Hepatocyte (in vitro differentiated cells): ENCODE data around the gene STAP2.

Source experiments
- EZH2 ChIP-seq: fragments of 200-600 bp; sonication (generic); IDR thresholded peaks from 2 replicates; pipeline ENCODE4 v1.6.1; 2016; ENCODE audit warnings: antibody characterized with exemption, mild to moderate bottlenecking, borderline replicate concordance
- EZH2phosphoT487 ChIP-seq: fragments of 200-600 bp; sonication (generic); IDR thresholded peaks from one replicate; pipeline ENCODE4 v1.6.1; 2018; ENCODE audit warnings: antibody characterized with exemption, mild to moderate bottlenecking, low read depth, moderate library complexity; ENCODE audit not compliant: unreplicated experiment, severe bottlenecking
- TF ChIP-seq, protein P1 (sequence below): fragments of 200-600 bp; sonication (generic); IDR thresholded peaks from 2 replicates; pipeline ENCODE4 v1.5.1; 2016; ENCODE audit warnings: antibody characterized with exemption, mild to moderate bottlenecking; ENCODE audit not compliant: poor library complexity

DNA sequence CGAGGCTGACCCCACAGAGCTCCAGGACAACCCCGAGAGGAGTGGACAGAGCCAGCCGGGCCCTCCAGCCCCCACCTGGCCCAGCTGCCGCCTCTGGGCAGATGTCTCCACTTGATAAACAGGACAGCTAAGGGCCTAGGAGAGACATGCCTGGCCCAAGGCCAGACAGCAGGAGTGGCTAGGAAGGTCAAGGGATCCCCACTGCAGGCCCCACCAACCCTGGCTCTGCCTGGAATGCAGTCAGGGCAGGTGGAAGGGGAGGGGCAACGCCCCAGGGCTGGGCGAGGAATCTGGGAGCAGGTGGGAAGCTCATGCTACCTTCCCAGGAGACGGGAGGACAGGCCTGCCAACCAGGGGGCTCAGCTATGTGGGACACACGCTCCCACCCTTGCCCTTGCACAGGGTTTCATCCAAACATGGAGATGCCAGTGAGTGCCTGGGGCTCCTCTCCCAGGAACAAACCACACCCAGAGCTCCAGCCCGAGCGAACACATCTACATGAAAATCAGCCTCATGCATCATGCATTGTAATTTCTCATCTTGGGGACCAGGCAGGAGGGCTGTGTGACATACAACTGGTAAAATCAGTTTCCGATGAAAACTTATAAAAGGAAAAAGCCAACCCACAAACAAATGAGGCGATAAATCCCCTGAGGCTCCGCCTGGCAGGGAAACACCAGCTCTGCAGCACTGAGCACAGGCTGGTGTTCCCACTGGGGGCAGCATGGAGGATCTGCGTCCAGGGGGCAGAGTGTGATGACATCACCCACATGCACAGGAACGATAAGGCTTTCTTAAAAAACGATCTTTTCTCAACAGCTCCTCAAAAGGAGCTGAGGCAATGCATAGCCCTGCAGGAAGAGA is 36.8 kb upstream of the STAP2 start:
- TF ChIP-seq, protein P1, sequence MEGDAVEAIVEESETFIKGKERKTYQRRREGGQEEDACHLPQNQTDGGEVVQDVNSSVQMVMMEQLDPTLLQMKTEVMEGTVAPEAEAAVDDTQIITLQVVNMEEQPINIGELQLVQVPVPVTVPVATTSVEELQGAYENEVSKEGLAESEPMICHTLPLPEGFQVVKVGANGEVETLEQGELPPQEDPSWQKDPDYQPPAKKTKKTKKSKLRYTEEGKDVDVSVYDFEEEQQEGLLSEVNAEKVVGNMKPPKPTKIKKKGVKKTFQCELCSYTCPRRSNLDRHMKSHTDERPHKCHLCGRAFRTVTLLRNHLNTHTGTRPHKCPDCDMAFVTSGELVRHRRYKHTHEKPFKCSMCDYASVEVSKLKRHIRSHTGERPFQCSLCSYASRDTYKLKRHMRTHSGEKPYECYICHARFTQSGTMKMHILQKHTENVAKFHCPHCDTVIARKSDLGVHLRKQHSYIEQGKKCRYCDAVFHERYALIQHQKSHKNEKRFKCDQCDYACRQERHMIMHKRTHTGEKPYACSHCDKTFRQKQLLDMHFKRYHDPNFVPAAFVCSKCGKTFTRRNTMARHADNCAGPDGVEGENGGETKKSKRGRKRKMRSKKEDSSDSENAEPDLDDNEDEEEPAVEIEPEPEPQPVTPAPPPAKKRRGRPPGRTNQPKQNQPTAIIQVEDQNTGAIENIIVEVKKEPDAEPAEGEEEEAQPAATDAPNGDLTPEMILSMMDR: peak; percentile 42
- TF ChIP-seq EZH2: no peak
- TF ChIP-seq EZH2phosphoT487: no peak
